NB4 (cell line): ENCODE measurements around the gene CCS.
A peak's percentile ranks its signal among the peaks of the same experiment; 100 is the strongest.

Experiments used
- POLR2A ChIP-seq: IDR thresholded peaks from 2 replicates; pipeline ENCODE4 v1.6.1; 2011; ENCODE audit warnings: mild to moderate bottlenecking; ENCODE audit not compliant: insufficient read length; ENCODE audit errors: extremely low read depth
- TF ChIP-seq, protein P1 (sequence below): IDR thresholded peaks from one replicate; pipeline ENCODE4 v1.5.1; 2012; ENCODE audit warnings: low read depth, low read length

GRCh38 chr11:66616379-66617154 is 23.6 kb downstream of the CCS start, which contains the start of gene RBM14:
- peak; percentile 100 for TF ChIP-seq POLR2A
- TF ChIP-seq, protein P1, sequence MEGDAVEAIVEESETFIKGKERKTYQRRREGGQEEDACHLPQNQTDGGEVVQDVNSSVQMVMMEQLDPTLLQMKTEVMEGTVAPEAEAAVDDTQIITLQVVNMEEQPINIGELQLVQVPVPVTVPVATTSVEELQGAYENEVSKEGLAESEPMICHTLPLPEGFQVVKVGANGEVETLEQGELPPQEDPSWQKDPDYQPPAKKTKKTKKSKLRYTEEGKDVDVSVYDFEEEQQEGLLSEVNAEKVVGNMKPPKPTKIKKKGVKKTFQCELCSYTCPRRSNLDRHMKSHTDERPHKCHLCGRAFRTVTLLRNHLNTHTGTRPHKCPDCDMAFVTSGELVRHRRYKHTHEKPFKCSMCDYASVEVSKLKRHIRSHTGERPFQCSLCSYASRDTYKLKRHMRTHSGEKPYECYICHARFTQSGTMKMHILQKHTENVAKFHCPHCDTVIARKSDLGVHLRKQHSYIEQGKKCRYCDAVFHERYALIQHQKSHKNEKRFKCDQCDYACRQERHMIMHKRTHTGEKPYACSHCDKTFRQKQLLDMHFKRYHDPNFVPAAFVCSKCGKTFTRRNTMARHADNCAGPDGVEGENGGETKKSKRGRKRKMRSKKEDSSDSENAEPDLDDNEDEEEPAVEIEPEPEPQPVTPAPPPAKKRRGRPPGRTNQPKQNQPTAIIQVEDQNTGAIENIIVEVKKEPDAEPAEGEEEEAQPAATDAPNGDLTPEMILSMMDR: no peak
